ENCODE measurements around the gene PNPLA5.

DNA sequence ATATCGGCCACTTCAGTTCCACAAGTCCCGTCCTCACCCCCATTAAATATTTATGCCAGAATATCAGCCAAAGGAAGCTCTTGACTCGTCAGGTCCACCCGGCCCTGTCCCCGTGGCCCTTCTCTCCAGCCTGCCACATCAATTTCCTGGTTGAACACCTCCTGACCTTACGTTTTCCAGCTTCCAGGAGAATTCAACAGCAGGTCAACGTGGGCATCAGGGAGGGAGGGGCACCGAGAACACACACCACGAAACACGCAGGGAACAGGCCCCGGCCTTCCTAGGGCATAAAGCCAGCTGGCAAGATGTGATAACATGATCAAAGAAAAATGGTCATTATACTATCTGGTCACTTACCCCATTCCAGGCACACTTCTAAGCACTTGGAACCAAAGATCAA, 44.8 kb downstream of the PNPLA5 start:
- no peak for TF ChIP-seq HOXA7 (CRISPR knock-in tag; IDR thresholded peaks at IDR 0.05)
- TF ChIP-seq, protein P1, sequence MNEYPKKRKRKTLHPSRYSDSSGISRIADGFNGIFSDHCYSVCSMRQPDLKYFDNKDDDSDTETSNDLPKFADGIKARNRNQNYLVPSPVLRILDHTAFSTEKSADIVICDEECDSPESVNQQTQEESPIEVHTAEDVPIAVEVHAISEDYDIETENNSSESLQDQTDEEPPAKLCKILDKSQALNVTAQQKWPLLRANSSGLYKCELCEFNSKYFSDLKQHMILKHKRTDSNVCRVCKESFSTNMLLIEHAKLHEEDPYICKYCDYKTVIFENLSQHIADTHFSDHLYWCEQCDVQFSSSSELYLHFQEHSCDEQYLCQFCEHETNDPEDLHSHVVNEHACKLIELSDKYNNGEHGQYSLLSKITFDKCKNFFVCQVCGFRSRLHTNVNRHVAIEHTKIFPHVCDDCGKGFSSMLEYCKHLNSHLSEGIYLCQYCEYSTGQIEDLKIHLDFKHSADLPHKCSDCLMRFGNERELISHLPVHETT (CRISPR knock-in tag; conservative IDR thresholded peaks at IDR 0.05): no peak
- no peak for TF ChIP-seq POLR2A (IDR thresholded peaks at IDR 0.05; ENCODE audit: insufficient read depth in 1 of 2, low read depth in 2 of 2, low read length in 2 of 2)
- no peak for TF ChIP-seq ATF7-NPFF (CRISPR knock-in tag; IDR thresholded peaks at IDR 0.05; ENCODE audit: low read depth)
- TF ChIP-seq, protein P2, sequence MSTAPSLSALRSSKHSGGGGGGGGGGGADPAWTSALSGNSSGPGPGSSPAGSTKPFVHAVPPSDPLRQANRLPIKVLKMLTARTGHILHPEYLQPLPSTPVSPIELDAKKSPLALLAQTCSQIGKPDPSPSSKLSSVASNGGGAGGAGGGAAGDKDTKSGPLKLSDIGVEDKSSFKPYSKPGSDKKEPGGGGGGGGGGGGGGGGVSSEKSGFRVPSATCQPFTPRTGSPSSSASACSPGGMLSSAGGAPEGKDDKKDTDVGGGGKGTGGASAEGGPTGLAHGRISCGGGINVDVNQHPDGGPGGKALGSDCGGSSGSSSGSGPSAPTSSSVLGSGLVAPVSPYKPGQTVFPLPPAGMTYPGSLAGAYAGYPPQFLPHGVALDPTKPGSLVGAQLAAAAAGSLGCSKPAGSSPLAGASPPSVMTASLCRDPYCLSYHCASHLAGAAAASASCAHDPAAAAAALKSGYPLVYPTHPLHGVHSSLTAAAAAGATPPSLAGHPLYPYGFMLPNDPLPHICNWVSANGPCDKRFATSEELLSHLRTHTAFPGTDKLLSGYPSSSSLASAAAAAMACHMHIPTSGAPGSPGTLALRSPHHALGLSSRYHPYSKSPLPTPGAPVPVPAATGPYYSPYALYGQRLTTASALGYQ (CRISPR knock-in tag; IDR thresholded peaks at IDR 0.05): no peak
- no peak for TF ChIP-seq HOXA5 (CRISPR knock-in tag; IDR thresholded peaks at IDR 0.05)
- TF ChIP-seq, protein P3, sequence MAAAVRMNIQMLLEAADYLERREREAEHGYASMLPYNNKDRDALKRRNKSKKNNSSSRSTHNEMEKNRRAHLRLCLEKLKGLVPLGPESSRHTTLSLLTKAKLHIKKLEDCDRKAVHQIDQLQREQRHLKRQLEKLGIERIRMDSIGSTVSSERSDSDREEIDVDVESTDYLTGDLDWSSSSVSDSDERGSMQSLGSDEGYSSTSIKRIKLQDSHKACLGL (CRISPR knock-in tag; IDR thresholded peaks at IDR 0.05): no peak
- no peak for TF ChIP-seq ZNF354B (CRISPR knock-in tag; IDR thresholded peaks at IDR 0.05)
- TF ChIP-seq, protein P4, sequence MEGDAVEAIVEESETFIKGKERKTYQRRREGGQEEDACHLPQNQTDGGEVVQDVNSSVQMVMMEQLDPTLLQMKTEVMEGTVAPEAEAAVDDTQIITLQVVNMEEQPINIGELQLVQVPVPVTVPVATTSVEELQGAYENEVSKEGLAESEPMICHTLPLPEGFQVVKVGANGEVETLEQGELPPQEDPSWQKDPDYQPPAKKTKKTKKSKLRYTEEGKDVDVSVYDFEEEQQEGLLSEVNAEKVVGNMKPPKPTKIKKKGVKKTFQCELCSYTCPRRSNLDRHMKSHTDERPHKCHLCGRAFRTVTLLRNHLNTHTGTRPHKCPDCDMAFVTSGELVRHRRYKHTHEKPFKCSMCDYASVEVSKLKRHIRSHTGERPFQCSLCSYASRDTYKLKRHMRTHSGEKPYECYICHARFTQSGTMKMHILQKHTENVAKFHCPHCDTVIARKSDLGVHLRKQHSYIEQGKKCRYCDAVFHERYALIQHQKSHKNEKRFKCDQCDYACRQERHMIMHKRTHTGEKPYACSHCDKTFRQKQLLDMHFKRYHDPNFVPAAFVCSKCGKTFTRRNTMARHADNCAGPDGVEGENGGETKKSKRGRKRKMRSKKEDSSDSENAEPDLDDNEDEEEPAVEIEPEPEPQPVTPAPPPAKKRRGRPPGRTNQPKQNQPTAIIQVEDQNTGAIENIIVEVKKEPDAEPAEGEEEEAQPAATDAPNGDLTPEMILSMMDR (CRISPR knock-in tag; IDR thresholded peaks at IDR 0.05): no peak
- TF ChIP-seq ATF7 (IDR thresholded peaks at IDR 0.05): no peak
- no peak for TF ChIP-seq ATF7 (CRISPR knock-in tag; IDR thresholded peaks at IDR 0.05)
- TF ChIP-seq, protein P5, sequence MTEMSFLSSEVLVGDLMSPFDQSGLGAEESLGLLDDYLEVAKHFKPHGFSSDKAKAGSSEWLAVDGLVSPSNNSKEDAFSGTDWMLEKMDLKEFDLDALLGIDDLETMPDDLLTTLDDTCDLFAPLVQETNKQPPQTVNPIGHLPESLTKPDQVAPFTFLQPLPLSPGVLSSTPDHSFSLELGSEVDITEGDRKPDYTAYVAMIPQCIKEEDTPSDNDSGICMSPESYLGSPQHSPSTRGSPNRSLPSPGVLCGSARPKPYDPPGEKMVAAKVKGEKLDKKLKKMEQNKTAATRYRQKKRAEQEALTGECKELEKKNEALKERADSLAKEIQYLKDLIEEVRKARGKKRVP (CRISPR knock-in tag; IDR thresholded peaks at IDR 0.05): no peak
- TF ChIP-seq SMC3 (IDR thresholded peaks at IDR 0.05; ENCODE audit: low read length): no peak
- TF ChIP-seq BRCA1 (CRISPR knock-in tag; IDR thresholded peaks at IDR 0.05): no peak

Measured in HepG2 (cell line).